HCT116 (cell line): ENCODE measurements around the gene NFATC1. TPM values are rescaled to one million over a fixed set of nuclear protein-coding genes. Genes with fewer than 3 reads are reported as not detected.

Source experiments
- ATAC-seq: fragments of 200-7000 bp; cut with Tn5 transposase; 2 replicates; pipeline ENCODE4 v1.9.1; 2020; ENCODE audit warnings: mild to moderate bottlenecking, moderate library complexity
- BruUV-seq: library from RNA; stranded (reverse); fragments of 400-500 nt; replicated peaks from 2 replicates; lab custom pipeline; 2021; lab: Mats Ljungman, UMichigan
- CTCF ChIA-PET: fragments of 300-600 bp; sonication (Branson Sonifier 250); formaldehyde crosslinking; loops from one replicate; lab custom pipeline; 2021; ENCODE audit warnings: antibody characterized with exemption; lab: Charles Lee
- POLR2A ChIA-PET: fragments of 300-600, 350-600 bp; sonication (Branson Sonifier 250); formaldehyde crosslinking; loops from one replicate; lab custom pipeline; 2021; ENCODE audit warnings: antibody characterized with exemption; lab: Charles Lee
- RAD21 ChIA-PET, 2 experiments: fragments of 300-600 bp; sonication (Branson Sonifier 250); formaldehyde crosslinking; loops; one replicate each; lab custom pipeline; 2023; ENCODE audit warnings: low total read pairs in 2 of 2; ENCODE audit not compliant: uncharacterized antibody in 2 of 2, unreplicated experiment in 2 of 2, low non-redundant PET in 1 of 2; lab: Charles Lee
- DNase-seq: peaks from one replicate; pipeline ENCODE4 v3.0.0-alpha.2; 2010; ENCODE audit warnings: low read depth, low spot score
- H2AFZ ChIP-seq: fragments of 200-600 bp; shearing (Covaris generic), sonication (generic); 2 replicates; pipeline ENCODE4 v1.6.1; 2017; ENCODE audit warnings: low read depth, mixed run types, mixed read lengths, antibody characterized with exemption, low read length; ENCODE audit not compliant: poor library complexity, severe bottlenecking
- H3K27ac ChIP-seq: 2 replicates; pipeline ENCODE4 v1.5.1; 2012; ENCODE audit warnings: low read depth, low read length
- H3K27me3 ChIP-seq: fragments of 200-600 bp; sonication (generic); 2 replicates; pipeline ENCODE4 v1.6.1; 2016; ENCODE audit warnings: mixed run types, low read length, mixed read lengths; ENCODE audit not compliant: insufficient read depth
- H3K36me3 ChIP-seq, 2 experiments: fragments of 200-500 bp in 1 of 2; fragments of 200-600 bp in 1 of 2; sonication (Bioruptor generic) in 1 of 2; sonication (generic) in 1 of 2; 2 replicates each; pipeline versions ENCODE4 v1.5.1 to v1.6.1; 2014 to 2016; ENCODE audit warnings: low read length in 2 of 2, inconsistent platforms in 1 of 2, mixed read lengths in 1 of 2, mixed run types in 1 of 2; ENCODE audit not compliant: insufficient read depth in 2 of 2, control insufficient read depth in 1 of 2
- H3K4me1 ChIP-seq, 2 experiments: fragments of 200-600 bp in 1 of 2; sonication (generic) in 1 of 2; 2 replicates each; pipeline versions ENCODE4 v1.5.1 to v1.6.1; 2012 to 2017; ENCODE audit warnings: low read length in 2 of 2, inconsistent platforms in 1 of 2, mild to moderate bottlenecking in 1 of 2, mixed read lengths in 1 of 2, mixed run types in 1 of 2, moderate library complexity in 1 of 2; ENCODE audit not compliant: insufficient read depth in 2 of 2, control insufficient read depth in 1 of 2
- H3K4me2 ChIP-seq: fragments of 200-600 bp; sonication (generic); 2 replicates; pipeline ENCODE4 v1.6.1; 2017; ENCODE audit warnings: mixed run types, low read length, mixed read lengths
- H3K4me3 ChIP-seq, 2 experiments: fragments of 200-600 bp in 1 of 2; sonication (generic) in 1 of 2; replicated peaks in 1 of 2; 2 replicates each; pipeline ENCODE4 v1.5.1; 2011 to 2016; ENCODE audit warnings: low read length in 2 of 2, control low read depth in 1 of 2, low read depth in 1 of 2, mild to moderate bottlenecking in 1 of 2, mixed read lengths in 1 of 2, mixed run types in 1 of 2
- H3K79me2 ChIP-seq: fragments of 200-600 bp; sonication (generic); 2 replicates; pipeline ENCODE4 v1.6.1; 2017; ENCODE audit warnings: mild to moderate bottlenecking, mixed run types, low read length, moderate library complexity, mixed read lengths; ENCODE audit not compliant: insufficient read depth
- H3K9ac ChIP-seq: fragments of 200-600 bp; sonication (generic); 2 replicates; pipeline ENCODE4 v1.6.1; 2016; ENCODE audit warnings: low read length, mixed read lengths
- H3K9me2 ChIP-seq: fragments of 200-600 bp; sonication (generic), shearing (Covaris generic); 2 replicates; pipeline ENCODE4 v1.6.1; 2017; ENCODE audit warnings: mixed run types, mild to moderate bottlenecking, moderate library complexity; ENCODE audit not compliant: insufficient read depth
- H3K9me3 ChIP-seq, 2 experiments: fragments of 200-500 bp in 1 of 2; fragments of 200-600 bp in 1 of 2; sonication (Bioruptor generic) in 1 of 2; sonication (generic) in 1 of 2; 2 replicates each; pipeline ENCODE4 v1.6.1; 2014 to 2017; ENCODE audit warnings: low read length in 2 of 2, mixed read lengths in 2 of 2, inconsistent platforms in 1 of 2, low read depth in 1 of 2, mild to moderate bottlenecking in 1 of 2, mixed run types in 1 of 2, moderate library complexity in 1 of 2; ENCODE audit not compliant: control insufficient read depth in 1 of 2, insufficient read depth in 1 of 2
- H4K20me1 ChIP-seq: fragments of 200-600 bp; sonication (generic), shearing (Covaris generic); 2 replicates; pipeline ENCODE4 v1.6.1; 2017; ENCODE audit warnings: mixed run types, mild to moderate bottlenecking, moderate library complexity; ENCODE audit not compliant: insufficient read depth
- CBX3 ChIP-seq: IDR thresholded peaks from 2 replicates; pipeline ENCODE4 v1.6.1; 2012; ENCODE audit warnings: low read depth
- CEBPB ChIP-seq: IDR thresholded peaks from 2 replicates; pipeline ENCODE4 v1.6.1; 2012; ENCODE audit warnings: low read depth
- EGR1 ChIP-seq: IDR thresholded peaks from 2 replicates; pipeline ENCODE4 v1.6.1; 2012; ENCODE audit warnings: low read depth
- ELF1 ChIP-seq: IDR thresholded peaks from 2 replicates; pipeline ENCODE4 v1.6.1; 2012; ENCODE audit warnings: low read depth, borderline replicate concordance
- EZH2 ChIP-seq: fragments of 200-600 bp; sonication (generic); IDR thresholded peaks from 2 replicates; pipeline ENCODE4 v1.6.1; 2017; ENCODE audit warnings: antibody characterized with exemption, mixed run types
- POLR2A ChIP-seq: IDR thresholded peaks from 2 replicates; pipeline ENCODE4 v1.7.0; 2011; ENCODE audit warnings: borderline replicate concordance; ENCODE audit not compliant: insufficient read depth, insufficient read length; ENCODE audit errors: extremely low read depth
- RAD21 ChIP-seq: IDR thresholded peaks from 2 replicates; pipeline ENCODE4 v1.6.1; 2012; ENCODE audit warnings: low read depth, mild to moderate bottlenecking
- SIN3A ChIP-seq: IDR thresholded peaks from 2 replicates; pipeline ENCODE4 v1.6.1; 2012; ENCODE audit warnings: low read depth
- SRF ChIP-seq: IDR thresholded peaks from 2 replicates; pipeline ENCODE4 v1.6.1; 2012; ENCODE audit warnings: low read depth
- YY1 ChIP-seq: IDR thresholded peaks from 2 replicates; pipeline ENCODE4 v1.6.1; 2011; ENCODE audit warnings: low read length, low read depth, moderate library complexity, mild to moderate bottlenecking; ENCODE audit not compliant: insufficient replicate concordance; ENCODE audit errors: extremely low read depth
- ZFX ChIP-seq: fragments of 450-650 bp; IDR thresholded peaks from 2 replicates; pipeline ENCODE4 v1.6.1; 2017
- ZNF274 ChIP-seq: fragments of 200-500 bp; sonication (Bioruptor generic); IDR thresholded peaks from 2 replicates; pipeline ENCODE4 v1.6.1; 2014; ENCODE audit warnings: mild to moderate bottlenecking, low read depth, low read length, inconsistent platforms
- intact Hi-C: fragments of 100-400 bp; cut with micrococcal nuclease; formaldehyde crosslinking; loops from 2 replicates; pipeline ENCODE4 v1.10.0; 2022
- total RNA-seq: library from RNA; stranded (reverse); gene quantifications from one replicate; pipeline ENCODE4 v1.2.1, GENCODE V29; 2021; ENCODE audit not compliant: unreplicated experiment
- TF ChIP-seq, protein P1 (sequence below), 3 experiments: fragments of 200-600 bp in 1 of 3; sonication (generic) in 1 of 3; IDR thresholded peaks in 2 of 3; conservative IDR thresholded peaks in 1 of 3; 2 replicates each; pipeline ENCODE4 v1.5.1; 2012 to 2017; ENCODE audit warnings: low read depth in 2 of 3, low read length in 2 of 3, antibody characterized with exemption in 1 of 3, borderline replicate concordance in 1 of 3, control low read depth in 1 of 3, mild to moderate bottlenecking in 1 of 3, mixed read lengths in 1 of 3, mixed run types in 1 of 3, moderate library complexity in 1 of 3; ENCODE audit not compliant: insufficient read depth in 1 of 3
- TF ChIP-seq, protein P2 (sequence below): IDR thresholded peaks from 2 replicates; pipeline ENCODE4 v1.6.1; 2012
- TF ChIP-seq, protein P3 (sequence below): IDR thresholded peaks from 2 replicates; pipeline ENCODE4 v1.6.1; 2012
- TF ChIP-seq, protein P4 (sequence below): IDR thresholded peaks from 2 replicates; pipeline ENCODE4 v1.6.1; 2011; ENCODE audit warnings: mild to moderate bottlenecking, low read length, moderate library complexity; ENCODE audit not compliant: insufficient replicate concordance; ENCODE audit errors: extremely low read depth
- TF ChIP-seq, protein P5 (sequence below): IDR thresholded peaks from 2 replicates; pipeline ENCODE4 v1.6.1; 2012; ENCODE audit warnings: low read depth

NFATC1 gene
- total RNA-seq, 1 experiment from 2014 or later, result 20.8 TPM

DNA sequence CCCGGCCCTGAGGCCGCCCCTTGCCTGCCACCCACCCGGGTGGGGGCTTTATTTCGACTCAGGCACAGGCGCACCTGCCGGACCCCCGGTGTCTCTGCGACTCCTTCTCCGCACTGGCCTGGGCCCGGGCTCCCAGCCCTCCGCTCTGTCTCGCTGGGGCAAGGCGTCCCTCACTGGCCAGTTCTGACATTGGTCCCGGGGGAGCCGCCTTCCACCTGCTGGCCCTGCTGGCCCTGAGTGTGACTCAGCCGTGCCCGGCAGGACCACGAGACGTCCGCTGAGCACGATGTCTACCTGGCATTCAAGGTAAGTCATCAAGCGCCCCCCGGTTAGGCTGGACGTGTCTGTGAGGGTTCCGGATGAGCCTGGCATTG, 152.3 kb downstream of the NFATC1 start:
- no peak for ATAC-seq
- no peaks in the 10 kb centered on the region for H3K27me3 ChIP-seq

More for the DNA sequence above, 152.3 kb downstream of the NFATC1 start:
- no peak for DNase-seq
- ChIA-PET RAD21 (no interaction called here), POLR2A (no interaction called here), CTCF (no interaction called here)
- H3K9me3 ChIP-seq, result no peaks in the 10 kb centered on the region
- BruUV-seq, result no TSS peak
- H3K9ac ChIP-seq, result no peak overlapping the region
- no peak overlapping the region for H2AFZ ChIP-seq
- TF ChIP-seq, protein P1, sequence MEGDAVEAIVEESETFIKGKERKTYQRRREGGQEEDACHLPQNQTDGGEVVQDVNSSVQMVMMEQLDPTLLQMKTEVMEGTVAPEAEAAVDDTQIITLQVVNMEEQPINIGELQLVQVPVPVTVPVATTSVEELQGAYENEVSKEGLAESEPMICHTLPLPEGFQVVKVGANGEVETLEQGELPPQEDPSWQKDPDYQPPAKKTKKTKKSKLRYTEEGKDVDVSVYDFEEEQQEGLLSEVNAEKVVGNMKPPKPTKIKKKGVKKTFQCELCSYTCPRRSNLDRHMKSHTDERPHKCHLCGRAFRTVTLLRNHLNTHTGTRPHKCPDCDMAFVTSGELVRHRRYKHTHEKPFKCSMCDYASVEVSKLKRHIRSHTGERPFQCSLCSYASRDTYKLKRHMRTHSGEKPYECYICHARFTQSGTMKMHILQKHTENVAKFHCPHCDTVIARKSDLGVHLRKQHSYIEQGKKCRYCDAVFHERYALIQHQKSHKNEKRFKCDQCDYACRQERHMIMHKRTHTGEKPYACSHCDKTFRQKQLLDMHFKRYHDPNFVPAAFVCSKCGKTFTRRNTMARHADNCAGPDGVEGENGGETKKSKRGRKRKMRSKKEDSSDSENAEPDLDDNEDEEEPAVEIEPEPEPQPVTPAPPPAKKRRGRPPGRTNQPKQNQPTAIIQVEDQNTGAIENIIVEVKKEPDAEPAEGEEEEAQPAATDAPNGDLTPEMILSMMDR (IDR thresholded peaks at IDR 0.05 in 2 of 3, conservative IDR thresholded peaks at IDR 0.05 in 1 of 3; ENCODE audit: borderline replicate concordance in 1 of 3, insufficient read depth in 1 of 3, low read depth in 2 of 3, low read length in 2 of 3), result no peak
- TF ChIP-seq ELF1 (no peak), RAD21 (no peak), CBX3 (no peak), SRF (no peak), YY1 (no peak), CEBPB (no peak), SIN3A (no peak), EGR1 (no peak), ZNF274 (no peak), ZFX (no peak), POLR2A (no peak), EZH2 (no peak)
- TF ChIP-seq, protein P2, sequence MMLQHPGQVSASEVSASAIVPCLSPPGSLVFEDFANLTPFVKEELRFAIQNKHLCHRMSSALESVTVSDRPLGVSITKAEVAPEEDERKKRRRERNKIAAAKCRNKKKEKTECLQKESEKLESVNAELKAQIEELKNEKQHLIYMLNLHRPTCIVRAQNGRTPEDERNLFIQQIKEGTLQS, result no peak
- TF ChIP-seq, protein P3, sequence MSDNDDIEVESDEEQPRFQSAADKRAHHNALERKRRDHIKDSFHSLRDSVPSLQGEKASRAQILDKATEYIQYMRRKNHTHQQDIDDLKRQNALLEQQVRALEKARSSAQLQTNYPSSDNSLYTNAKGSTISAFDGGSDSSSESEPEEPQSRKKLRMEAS, result no peak
- TF ChIP-seq, protein P4, sequence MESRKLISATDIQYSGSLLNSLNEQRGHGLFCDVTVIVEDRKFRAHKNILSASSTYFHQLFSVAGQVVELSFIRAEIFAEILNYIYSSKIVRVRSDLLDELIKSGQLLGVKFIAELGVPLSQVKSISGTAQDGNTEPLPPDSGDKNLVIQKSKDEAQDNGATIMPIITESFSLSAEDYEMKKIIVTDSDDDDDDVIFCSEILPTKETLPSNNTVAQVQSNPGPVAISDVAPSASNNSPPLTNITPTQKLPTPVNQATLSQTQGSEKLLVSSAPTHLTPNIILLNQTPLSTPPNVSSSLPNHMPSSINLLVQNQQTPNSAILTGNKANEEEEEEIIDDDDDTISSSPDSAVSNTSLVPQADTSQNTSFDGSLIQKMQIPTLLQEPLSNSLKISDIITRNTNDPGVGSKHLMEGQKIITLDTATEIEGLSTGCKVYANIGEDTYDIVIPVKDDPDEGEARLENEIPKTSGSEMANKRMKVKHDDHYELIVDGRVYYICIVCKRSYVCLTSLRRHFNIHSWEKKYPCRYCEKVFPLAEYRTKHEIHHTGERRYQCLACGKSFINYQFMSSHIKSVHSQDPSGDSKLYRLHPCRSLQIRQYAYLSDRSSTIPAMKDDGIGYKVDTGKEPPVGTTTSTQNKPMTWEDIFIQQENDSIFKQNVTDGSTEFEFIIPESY, result no peak
- TF ChIP-seq, protein P5, sequence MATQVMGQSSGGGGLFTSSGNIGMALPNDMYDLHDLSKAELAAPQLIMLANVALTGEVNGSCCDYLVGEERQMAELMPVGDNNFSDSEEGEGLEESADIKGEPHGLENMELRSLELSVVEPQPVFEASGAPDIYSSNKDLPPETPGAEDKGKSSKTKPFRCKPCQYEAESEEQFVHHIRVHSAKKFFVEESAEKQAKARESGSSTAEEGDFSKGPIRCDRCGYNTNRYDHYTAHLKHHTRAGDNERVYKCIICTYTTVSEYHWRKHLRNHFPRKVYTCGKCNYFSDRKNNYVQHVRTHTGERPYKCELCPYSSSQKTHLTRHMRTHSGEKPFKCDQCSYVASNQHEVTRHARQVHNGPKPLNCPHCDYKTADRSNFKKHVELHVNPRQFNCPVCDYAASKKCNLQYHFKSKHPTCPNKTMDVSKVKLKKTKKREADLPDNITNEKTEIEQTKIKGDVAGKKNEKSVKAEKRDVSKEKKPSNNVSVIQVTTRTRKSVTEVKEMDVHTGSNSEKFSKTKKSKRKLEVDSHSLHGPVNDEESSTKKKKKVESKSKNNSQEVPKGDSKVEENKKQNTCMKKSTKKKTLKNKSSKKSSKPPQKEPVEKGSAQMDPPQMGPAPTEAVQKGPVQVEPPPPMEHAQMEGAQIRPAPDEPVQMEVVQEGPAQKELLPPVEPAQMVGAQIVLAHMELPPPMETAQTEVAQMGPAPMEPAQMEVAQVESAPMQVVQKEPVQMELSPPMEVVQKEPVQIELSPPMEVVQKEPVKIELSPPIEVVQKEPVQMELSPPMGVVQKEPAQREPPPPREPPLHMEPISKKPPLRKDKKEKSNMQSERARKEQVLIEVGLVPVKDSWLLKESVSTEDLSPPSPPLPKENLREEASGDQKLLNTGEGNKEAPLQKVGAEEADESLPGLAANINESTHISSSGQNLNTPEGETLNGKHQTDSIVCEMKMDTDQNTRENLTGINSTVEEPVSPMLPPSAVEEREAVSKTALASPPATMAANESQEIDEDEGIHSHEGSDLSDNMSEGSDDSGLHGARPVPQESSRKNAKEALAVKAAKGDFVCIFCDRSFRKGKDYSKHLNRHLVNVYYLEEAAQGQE, result no peak
- no peak overlapping the region for H3K4me2 ChIP-seq
- no peaks in the 10 kb centered on the region for H3K79me2 ChIP-seq
- no peak overlapping the region for H3K4me3 ChIP-seq
- H4K20me1 ChIP-seq, result no peaks in the 10 kb centered on the region
- no peak overlapping the region for H3K27ac ChIP-seq
- H3K4me1 ChIP-seq, result peaks cover 1 to 5% of the 10 kb centered on the region in 2 experiments; a peak in 3 of 4 replicates
- no peaks in the 10 kb centered on the region for H3K9me2 ChIP-seq
- intact Hi-C loops, result no loop called here
- no peaks in the 10 kb centered on the region for H3K36me3 ChIP-seq
